HEK293 (cell line): ENCODE measurements around the gene MOB4.

Experiments used
- CTCF ChIA-PET: fragments of 350-600 bp; formaldehyde crosslinking; extraction: SDS; loops from one replicate; lab custom pipeline; 2021; ENCODE audit warnings: antibody characterized with exemption; lab: Yijun Ruan, JAX
- POLR2A ChIA-PET: fragments of 300-600 bp; formaldehyde crosslinking; extraction: SDS; loops from one replicate; lab custom pipeline; 2020; ENCODE audit warnings: antibody characterized with exemption, inconsistent platforms; lab: Yijun Ruan, JAX
- H3K27ac ChIP-seq: fragments of 200-500 bp; sonication (Bioruptor generic); 2 replicates; pipeline ENCODE4 v1.5.1; 2014; ENCODE audit warnings: low read depth, low read length, control low read depth, inconsistent platforms; ENCODE audit errors: extremely low read depth
- H3K36me3 ChIP-seq, 2 experiments: fragments of 200-500 bp in 1 of 2; sonication (Bioruptor generic) in 1 of 2; 1 replicate in 1 of 2; 2 replicates in 1 of 2; pipeline ENCODE4 v1.5.1; 2014 to 2017; ENCODE audit warnings: inconsistent platforms in 2 of 2, low read length in 2 of 2; ENCODE audit not compliant: control insufficient read depth in 2 of 2, insufficient read depth in 1 of 2
- H3K4me1 ChIP-seq: fragments of 200-500 bp; sonication (Bioruptor generic); 2 replicates; pipeline ENCODE4 v1.5.1; 2014; ENCODE audit warnings: mild to moderate bottlenecking, low read length, inconsistent platforms; ENCODE audit not compliant: control insufficient read depth, insufficient read depth
- H3K4me3 ChIP-seq: 2 replicates; pipeline ENCODE4 v1.5.1; 2011; ENCODE audit warnings: low read depth, mild to moderate bottlenecking, control low read depth, low read length, moderate library complexity
- H3K9me3 ChIP-seq: fragments of 200-500 bp; sonication (Bioruptor generic); 2 replicates; pipeline ENCODE4 v1.5.1; 2014; ENCODE audit warnings: low read depth, low read length, inconsistent platforms; ENCODE audit not compliant: control insufficient read depth, insufficient read depth
- ELK4 ChIP-seq: IDR thresholded peaks from 2 replicates; pipeline ENCODE4 v1.6.1; 2011; ENCODE audit warnings: mild to moderate bottlenecking, low read depth, low read length, borderline replicate concordance
- PBX3 ChIP-seq: sonication (generic); formaldehyde crosslinking; IDR thresholded peaks from 2 replicates; pipeline ENCODE4 v1.8.1; 2022; ENCODE audit warnings: mild to moderate bottlenecking, moderate library complexity, missing genetic modification reagents
- PRDM10 ChIP-seq: fragments of 450-650 bp; formaldehyde crosslinking; IDR thresholded peaks from 2 replicates; pipeline ENCODE4 v1.5.1; 2016; ENCODE audit warnings: missing biosample characterization, missing genetic modification characterization
- PRDM6 ChIP-seq: fragments of 450-650 bp; formaldehyde crosslinking; IDR thresholded peaks from 2 replicates; pipeline ENCODE4 v1.5.1; 2017; ENCODE audit warnings: missing biosample characterization, missing genetic modification characterization
- ZBTB20 ChIP-seq: fragments of 450-650 bp; formaldehyde crosslinking; IDR thresholded peaks from 2 replicates; pipeline ENCODE4 v1.5.1; 2016; ENCODE audit warnings: missing biosample characterization, missing genetic modification characterization
- ZBTB21 ChIP-seq: fragments of 450-650 bp; formaldehyde crosslinking; IDR thresholded peaks from 2 replicates; pipeline ENCODE4 v1.5.1; 2017; ENCODE audit warnings: missing biosample characterization, missing genetic modification characterization
- ZNF10 ChIP-seq: fragments of 450-650 bp; formaldehyde crosslinking; IDR thresholded peaks from 2 replicates; pipeline ENCODE4 v1.5.1; 2017; ENCODE audit warnings: missing biosample characterization, missing genetic modification characterization
- ZNF112 ChIP-seq: fragments of 450-650 bp; formaldehyde crosslinking; IDR thresholded peaks from 2 replicates; pipeline ENCODE4 v1.5.0; 2017; ENCODE audit warnings: missing biosample characterization, missing genetic modification characterization
- ZNF133 ChIP-seq: fragments of 450-650 bp; formaldehyde crosslinking; IDR thresholded peaks from 2 replicates; pipeline ENCODE4 v1.5.1; 2016; ENCODE audit warnings: missing biosample characterization, missing genetic modification characterization
- ZNF155 ChIP-seq: fragments of 450-650 bp; formaldehyde crosslinking; IDR thresholded peaks from 2 replicates; pipeline ENCODE4 v1.5.1; 2016; ENCODE audit warnings: missing biosample characterization, missing genetic modification characterization
- ZNF16 ChIP-seq: fragments of 450-650 bp; formaldehyde crosslinking; IDR thresholded peaks from 2 replicates; pipeline ENCODE4 v1.5.1; 2016; ENCODE audit warnings: low read depth, missing biosample characterization, missing genetic modification characterization
- ZNF174 ChIP-seq: fragments of 450-650 bp; formaldehyde crosslinking; IDR thresholded peaks from 2 replicates; pipeline ENCODE4 v1.5.0; 2017; ENCODE audit warnings: missing biosample characterization, mild to moderate bottlenecking, missing genetic modification characterization
- ZNF19 ChIP-seq: fragments of 450-650 bp; formaldehyde crosslinking; IDR thresholded peaks from 2 replicates; pipeline ENCODE4; 2016; ENCODE audit warnings: missing biosample characterization, missing genetic modification characterization, low read depth
- ZNF223 ChIP-seq: fragments of 450-650 bp; formaldehyde crosslinking; IDR thresholded peaks from 2 replicates; pipeline ENCODE4 v1.5.1; 2016; ENCODE audit warnings: missing biosample characterization, missing genetic modification characterization
- ZNF324 ChIP-seq: fragments of 450-650 bp; formaldehyde crosslinking; IDR thresholded peaks from 2 replicates; pipeline ENCODE4 v1.5.1; 2016; ENCODE audit warnings: missing biosample characterization, missing genetic modification characterization
- ZNF341 ChIP-seq: fragments of 450-650 bp; formaldehyde crosslinking; IDR thresholded peaks from 2 replicates; pipeline ENCODE4; 2016; ENCODE audit warnings: low read depth, missing biosample characterization, missing genetic modification characterization
- ZNF544 ChIP-seq: fragments of 450-650 bp; formaldehyde crosslinking; IDR thresholded peaks from 2 replicates; pipeline ENCODE4 v1.5.0; 2017; ENCODE audit warnings: missing biosample characterization, missing genetic modification characterization
- ZNF580 ChIP-seq: fragments of 450-650 bp; formaldehyde crosslinking; IDR thresholded peaks from 2 replicates; pipeline ENCODE4 v1.5.1; 2016; ENCODE audit warnings: missing biosample characterization, missing genetic modification characterization
- ZNF610 ChIP-seq: fragments of 450-650 bp; formaldehyde crosslinking; IDR thresholded peaks from 2 replicates; pipeline ENCODE4 v1.5.1; 2016; ENCODE audit warnings: missing biosample characterization, missing genetic modification characterization, borderline replicate concordance
- ZSCAN18 ChIP-seq: fragments of 450-650 bp; formaldehyde crosslinking; IDR thresholded peaks from 2 replicates; pipeline ENCODE4 v1.5.1; 2016; ENCODE audit warnings: missing biosample characterization, missing genetic modification characterization

Gene MOB4

GRCh38 chr2:197547163-197547900, 31.5 kb downstream of the MOB4 start:
- ChIA-PET CTCF (interaction anchor here (0.7 kb wide), 1 partner anchor 162 kb away, joined by 3 read pairs; no protein-coding TSS in a partner anchor), POLR2A (no interaction called here)
- no peak overlapping the region for H3K4me3 ChIP-seq
- no peak overlapping the region for H3K27ac ChIP-seq
- no peaks in the 10 kb centered on the region for H3K9me3 ChIP-seq
- TF ChIP-seq ZNF341 (tag by site-specific recombination) = no peak
- TF ChIP-seq ZNF174 (tag by site-specific recombination) = no peak
- TF ChIP-seq ZSCAN18 (tag by site-specific recombination) = no peak
- TF ChIP-seq ZNF19 = no peak
- TF ChIP-seq ZNF16 = no peak
- no peak for TF ChIP-seq ZNF223 (tag by site-specific recombination)
- peak; percentile 53 for TF ChIP-seq PRDM6 (tag by site-specific recombination)
- TF ChIP-seq ZBTB21 (tag by site-specific recombination) = no peak
- no peaks in the 10 kb centered on the region for H3K4me1 ChIP-seq
- peaks cover 35 to 62% of the 10 kb centered on the region in 2 experiments for H3K36me3 ChIP-seq

- ChIA-PET CTCF (no interaction called here), POLR2A (interaction anchor here (1.7 kb wide), 1 partner anchor 33 kb away, joined by 3 read pairs; the partner anchor contains the start of gene MOB4)
- Histone ChIP-seq H3K4me3 (no peak overlapping the region), H3K9me3 (no peaks in the 10 kb centered on the region), H3K36me3 (peaks cover 23 to 54% of the 10 kb centered on the region in 2 experiments), H3K4me1 (no peaks in the 10 kb centered on the region), H3K27ac (no peak overlapping the region)
- TF ChIP-seq ZSCAN18 (tag by site-specific recombination) (no peak), ZNF112 (tag by site-specific recombination) (no peak), ELK4 (no peak), ZNF324 (tag by site-specific recombination) (no peak), PRDM10 (tag by site-specific recombination) (no peak), ZNF580 (tag by site-specific recombination) (no peak), ZBTB20 (tag by site-specific recombination) (no peak), ZNF10 (tag by site-specific recombination) (no peak), PBX3 (CRISPR knock-in tag) (no peak), ZNF133 (tag by site-specific recombination) (no peak), ZNF544 (no peak), ZNF610 (tag by site-specific recombination) (no peak), ZNF155 (tag by site-specific recombination) (no peak)
Measured at GRCh38 chr2:197548582-197548981, 32.7 kb downstream of the MOB4 start.
